COLO829 (cell line): ENCODE data around the gene ZFP42.
A peak's percentile ranks its signal among the peaks of the same experiment; 100 is the strongest.
"Not testable (repeated sequence)": the region's sequence is repeated elsewhere in the genome, so short reads cannot be mapped to it uniquely, and the experiment has no call there.

Source experiments
- DNase-seq: peaks from one replicate; pipeline ENCODE4 v3.0.0; 2012; ENCODE audit warnings: low spot score

ZFP42 gene

DNA sequence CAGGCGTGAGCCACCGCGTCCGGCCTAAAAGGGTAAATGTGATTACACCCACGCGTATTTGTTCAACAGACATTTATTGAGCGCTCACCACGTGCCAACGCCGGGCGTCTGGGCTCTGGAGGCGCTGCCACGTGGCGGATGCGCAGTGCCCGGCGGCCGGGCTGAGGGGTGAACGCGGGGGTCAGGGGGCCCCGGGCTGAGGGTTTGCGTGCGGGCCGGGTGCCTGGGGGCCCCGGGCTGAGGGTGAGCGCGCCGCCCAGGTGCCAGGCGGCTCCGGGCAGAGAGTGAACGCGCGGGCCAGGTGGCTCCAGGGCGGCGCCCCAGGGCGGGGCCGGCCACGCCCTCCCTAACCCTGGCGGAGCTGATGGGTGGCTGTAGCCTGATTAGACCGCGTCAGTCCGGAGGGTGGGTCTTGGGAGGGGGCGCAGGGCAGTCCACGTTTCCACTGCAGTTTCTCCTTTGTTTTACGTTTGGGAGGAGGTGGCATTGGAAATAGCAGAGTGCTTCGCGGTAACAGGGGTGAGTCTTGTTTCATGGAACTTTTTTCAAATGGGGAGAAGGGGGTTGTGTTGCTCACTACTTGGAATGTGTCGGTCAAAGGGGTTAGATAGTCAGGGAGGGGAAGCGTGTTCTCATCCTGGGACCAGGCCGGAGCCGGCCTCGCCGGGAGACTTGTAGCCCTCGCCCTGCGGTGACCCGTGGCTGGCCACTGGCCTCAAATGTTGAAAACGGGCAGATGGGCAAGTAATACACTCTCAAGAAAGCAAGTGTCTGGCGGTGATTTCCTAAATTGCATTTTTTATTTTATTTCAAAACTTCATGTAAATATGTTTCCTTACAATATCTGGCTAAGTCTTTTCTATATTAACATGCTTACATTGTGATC, at the start of gene ZFP42:
Gene ZFP42 (plus strand): TSS at position 450 of the 886 bp plus-strand sequence. CDS start 7,037 bp downstream, outside the sequence.
- no peak for DNase-seq

- peak; percentile 54 for DNase-seq
Observed at GRCh38 chr4:187961171-187961570, 34.4 kb upstream of the ZFP42 start.

GRCh38 chr4:187961961-187962360, 33.6 kb upstream of the ZFP42 start:
- DNase-seq: no peak

- no peak for DNase-seq
Observed at GRCh38 chr4:187962926-187963325, 32.6 kb upstream of the ZFP42 start.

GRCh38 chr4:187965726-187966125, 29.8 kb upstream of the ZFP42 start:
- DNase-seq: peak; percentile 49

DNA sequence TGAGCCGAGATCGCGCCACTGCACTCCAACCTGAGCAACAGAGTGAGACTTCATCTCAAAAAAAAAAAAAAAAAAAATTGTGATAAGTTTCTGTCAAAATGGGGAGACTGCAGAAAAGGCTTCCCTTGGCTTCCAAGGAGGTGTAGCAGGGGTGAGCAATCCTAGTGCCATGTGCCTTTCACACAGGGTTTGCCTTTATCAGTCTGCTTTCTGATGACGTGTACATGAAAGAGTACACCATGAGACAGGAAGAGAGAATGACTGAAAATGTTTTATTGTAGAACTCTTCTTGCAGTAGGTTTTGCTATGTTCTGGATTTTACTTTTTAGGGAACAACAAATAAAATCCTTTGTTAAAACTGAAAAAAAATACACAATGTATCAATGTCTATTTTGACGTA, 23.4 kb upstream of the ZFP42 start:
- DNase-seq: peak; percentile 41

DNA sequence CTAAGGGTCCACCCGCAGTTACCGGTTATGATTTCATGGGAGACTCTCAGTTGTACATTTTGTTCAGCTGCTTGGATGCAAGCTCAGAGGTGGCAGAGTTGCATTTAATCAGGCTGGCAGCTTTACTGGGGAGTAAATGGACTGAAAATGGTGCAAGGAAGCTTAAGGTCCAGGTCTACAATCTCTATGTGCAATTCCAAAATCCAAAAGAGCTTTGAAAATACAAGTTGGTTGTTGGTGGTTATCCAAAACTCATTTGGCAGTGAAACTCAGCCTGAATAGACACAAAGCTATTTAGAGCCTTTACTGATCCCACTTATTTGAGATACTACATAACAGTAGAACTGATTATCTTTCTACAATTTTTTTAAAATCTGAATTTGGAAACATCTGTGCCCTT, 11.8 kb upstream of the ZFP42 start:
- no peak for DNase-seq

- no peak for DNase-seq
Observed at GRCh38 chr4:187992971-187993370, 2.6 kb upstream of the ZFP42 start.

DNA sequence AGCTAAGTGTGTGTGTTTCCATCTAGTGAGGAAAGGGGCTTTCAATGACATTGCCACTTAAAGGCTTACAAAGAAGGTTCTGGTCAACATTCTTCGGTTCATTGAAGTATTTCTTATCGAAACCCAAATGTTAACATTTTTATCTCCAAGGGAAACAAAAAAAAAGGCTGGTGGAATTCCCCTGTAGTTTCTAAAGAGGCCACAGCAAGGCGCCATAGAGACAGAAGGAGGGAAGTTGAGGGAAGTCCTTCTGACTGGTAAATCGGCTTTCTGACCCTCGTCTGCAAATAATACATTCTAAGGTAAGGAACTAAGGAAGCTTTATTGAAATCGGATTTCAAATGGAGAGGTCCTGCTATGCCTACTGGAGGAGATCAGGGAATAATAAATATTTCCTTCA, 1.7 kb upstream of the ZFP42 start:
- no peak for DNase-seq

- DNase-seq: no peak
Observed at GRCh38 chr4:187996502-187997177, 1.1 kb downstream of the ZFP42 start.

GRCh38 chr4:187997991-187998390, 2.4 kb downstream of the ZFP42 start:
- DNase-seq: not testable (repeated sequence)

DNA sequence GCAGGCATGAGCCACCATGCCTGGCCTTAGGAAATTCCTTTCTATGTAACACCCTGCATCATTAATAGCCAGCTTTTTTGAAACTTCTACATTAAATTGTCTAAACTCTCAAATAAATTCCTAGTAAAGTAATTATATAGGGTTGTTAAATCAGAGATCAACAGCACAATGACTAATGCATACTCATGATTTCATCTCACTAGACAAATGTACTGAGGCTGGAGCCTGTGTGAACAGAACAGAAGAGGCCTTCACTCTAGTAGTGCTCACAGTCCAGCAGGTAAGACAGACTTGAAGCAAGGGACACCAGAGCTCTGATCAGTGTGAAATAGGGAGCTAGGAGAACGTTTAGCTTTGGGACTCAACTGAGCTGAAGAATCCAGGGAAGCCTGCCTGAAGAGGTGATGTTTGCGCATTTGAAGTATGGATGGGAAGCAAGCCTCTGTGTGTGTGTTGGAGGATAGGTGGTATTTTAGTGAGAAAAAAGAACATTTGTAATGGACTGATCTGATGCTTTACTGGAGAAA, 3.9 kb downstream of the ZFP42 start:
- no peak for DNase-seq

DNA sequence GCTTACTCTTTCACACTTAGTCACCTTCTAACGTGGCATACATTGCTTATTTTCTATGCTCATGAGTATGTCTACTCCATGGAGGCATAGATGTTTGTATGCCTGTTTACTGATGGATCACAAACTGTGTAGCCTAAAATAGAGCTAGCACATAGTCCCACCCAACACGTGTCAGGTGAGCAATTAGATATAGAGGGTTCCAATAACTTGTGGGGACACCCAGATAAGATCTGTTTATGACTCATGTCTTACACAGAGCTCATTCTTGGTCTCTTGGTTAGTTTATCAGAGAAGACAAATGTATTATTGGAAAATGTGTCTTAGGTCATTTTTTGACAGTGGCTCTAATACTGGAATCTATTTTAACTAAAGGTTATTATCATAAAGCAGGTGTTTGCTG, 6.8 kb downstream of the ZFP42 start:
- no peak for DNase-seq

DNA sequence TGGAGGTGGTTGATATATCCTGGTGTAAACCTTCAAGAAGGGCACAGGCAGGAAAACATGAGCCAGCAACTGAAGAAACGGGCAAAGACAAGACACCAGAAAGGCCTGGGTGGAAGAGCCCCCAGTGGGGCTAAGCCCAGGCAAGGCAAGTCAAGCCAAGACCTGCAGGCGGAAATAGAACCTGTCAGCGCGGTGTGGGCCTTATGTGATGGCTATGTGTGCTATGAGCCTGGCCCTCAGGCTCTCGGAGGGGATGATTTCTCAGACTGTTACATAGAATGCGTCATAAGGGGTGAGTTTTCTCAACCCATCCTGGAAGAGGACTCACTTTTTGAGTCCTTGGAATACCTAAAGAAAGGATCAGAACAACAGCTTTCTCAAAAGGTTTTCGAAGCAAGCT, 7.2 kb downstream of the ZFP42 start:
- no peak for DNase-seq

- no peak for DNase-seq
Observed at GRCh38 chr4:188005561-188005960, 10.0 kb downstream of the ZFP42 start.

DNA sequence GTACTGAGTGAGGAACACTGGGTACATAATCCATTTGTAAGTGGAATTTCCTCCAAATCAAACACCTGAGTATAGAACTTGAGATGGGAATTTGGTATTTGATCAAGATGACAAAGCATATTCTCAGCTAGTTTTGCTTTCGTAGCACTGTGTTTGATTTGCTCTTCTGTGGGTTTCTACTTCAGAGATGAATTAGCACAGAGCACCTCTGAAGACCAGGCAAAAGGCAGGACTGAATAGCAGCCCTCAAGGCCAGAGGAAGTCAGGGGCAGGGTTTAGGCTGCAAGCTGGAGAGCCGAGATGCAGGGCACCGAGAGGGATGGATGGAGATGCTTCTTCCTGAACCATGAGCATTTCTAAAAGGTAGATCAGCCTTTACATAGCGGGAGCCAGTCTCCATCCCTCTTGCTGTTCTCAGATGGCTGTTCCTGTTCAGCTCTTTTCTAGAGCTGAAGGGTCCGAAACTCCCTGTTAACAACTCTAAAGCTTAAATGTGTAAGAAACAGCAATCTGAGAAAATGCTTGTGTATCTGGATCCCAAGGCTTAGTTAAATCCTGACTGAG, 10.8 kb downstream of the ZFP42 start:
- no peak for DNase-seq

- no peak for DNase-seq
Observed at GRCh38 chr4:188008377-188008776, 12.8 kb downstream of the ZFP42 start.

DNA sequence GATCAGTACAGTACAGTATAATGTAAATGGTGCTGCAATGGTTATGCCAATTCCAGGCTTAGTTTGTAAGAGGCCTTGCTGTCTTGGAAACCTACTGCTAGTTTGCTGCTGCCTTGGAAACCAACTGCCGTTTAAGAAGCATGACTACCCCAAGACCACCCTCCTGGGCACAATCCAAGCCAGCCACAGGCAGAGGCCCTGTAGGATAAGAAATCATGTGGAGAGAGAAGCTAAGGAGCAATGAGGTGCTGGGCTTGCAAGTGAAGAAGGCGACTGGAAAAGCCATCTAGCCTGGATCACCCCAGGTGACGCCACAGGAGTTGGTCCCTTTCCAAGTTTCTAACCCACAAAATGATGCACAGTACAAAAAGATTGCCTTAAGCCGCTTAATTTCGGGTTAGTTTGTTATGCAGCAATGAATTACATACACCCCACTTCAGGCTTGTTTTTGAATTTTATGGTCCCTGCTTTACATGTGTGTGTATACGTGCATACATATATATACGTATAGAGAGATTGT, 16.9 kb downstream of the ZFP42 start:
- no peak for DNase-seq

DNA sequence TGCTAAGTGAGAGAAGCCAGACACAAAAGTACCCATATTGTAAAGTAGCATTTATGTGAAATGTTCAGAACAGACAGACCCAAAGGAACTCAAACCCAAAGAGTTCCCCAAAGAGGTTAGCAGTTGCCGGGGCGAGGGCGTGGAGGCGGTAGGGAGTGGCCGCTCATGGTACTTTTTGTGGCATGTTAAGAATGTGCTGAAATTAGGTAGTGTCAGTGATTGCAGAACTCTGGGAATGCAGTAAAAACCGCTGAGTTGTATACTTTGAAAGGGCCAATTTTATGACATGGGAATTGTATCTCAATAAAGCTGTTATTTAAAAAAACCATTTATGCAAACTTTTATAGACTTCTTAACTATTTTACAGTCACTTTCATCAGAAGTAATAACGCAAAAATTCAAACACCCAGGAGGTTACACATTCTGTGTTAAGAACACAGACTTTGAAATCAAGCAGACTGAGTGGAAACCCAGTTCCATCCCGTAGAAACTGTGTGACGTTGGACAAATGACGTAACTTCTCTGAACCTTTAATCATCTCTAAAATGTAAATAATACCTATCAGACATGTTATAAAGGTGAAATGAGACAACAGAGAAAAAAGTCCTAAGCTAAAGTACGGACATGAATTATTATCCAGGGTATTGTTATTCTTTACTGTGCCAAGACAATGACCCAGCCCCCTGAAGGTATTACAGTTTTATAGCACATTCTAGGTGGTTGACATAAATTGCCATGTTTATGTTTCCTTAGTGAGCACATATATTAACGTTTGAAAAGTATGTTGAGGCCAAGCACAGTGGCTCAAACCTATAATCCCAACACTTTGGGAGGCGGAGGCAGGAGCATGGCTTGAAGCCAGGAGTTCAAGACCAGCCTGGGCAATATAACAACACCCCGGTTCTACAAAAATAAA, 19.7 kb downstream of the ZFP42 start:
- no peak for DNase-seq

- DNase-seq: no peak
Observed at GRCh38 chr4:188016754-188017153, 21.2 kb downstream of the ZFP42 start.

- no peak for DNase-seq
Observed at GRCh38 chr4:188018262-188018661, 22.7 kb downstream of the ZFP42 start.
